Tibial nerve (tissue), 4 donors: ENCODE measurements around the gene IGF2BP3. TPM values are rescaled to one million over a fixed set of nuclear protein-coding genes. Genes with fewer than 3 reads are reported as not detected.

ENCODE experiments used
- DNase-seq, 2 donors: peaks; one replicate each; pipeline ENCODE4 v3.0.0-alpha.2; 2019; ENCODE audit warnings: low spot score in 2 of 2
- H3K27ac ChIP-seq, 4 donors: fragments of 200-600 bp; sonication (generic) in 3 of 4; one replicate each; pipeline ENCODE4 v1.5.1; 2017 to 2019; ENCODE audit warnings: mild to moderate bottlenecking in 1 of 4
- H3K27me3 ChIP-seq, 2 donors: fragments of 200-600 bp; sonication (generic) in 1 of 2; one replicate each; pipeline versions ENCODE4 v1.5.1 to v1.6.0; 2017 to 2019
- H3K36me3 ChIP-seq, 3 donors: fragments of 200-600 bp; sonication (generic); one replicate each; pipeline ENCODE4 v1.5.1; 2018 to 2019
- H3K4me1 ChIP-seq, 4 donors: fragments of 200-600 bp; sonication (generic) in 3 of 4; one replicate each; pipeline ENCODE4 v1.5.1; 2017 to 2019
- H3K4me3 ChIP-seq, 4 donors: fragments of 200-600 bp; sonication (generic) in 3 of 4; one replicate each; pipeline ENCODE4 v1.5.1; 2017 to 2019; ENCODE audit warnings: mild to moderate bottlenecking in 1 of 4, moderate library complexity in 1 of 4
- H3K9me3 ChIP-seq, 4 donors: fragments of 200-600 bp; sonication (generic) in 3 of 4; one replicate each; pipeline ENCODE4 v1.5.1; 2017 to 2019
- EP300 ChIP-seq, 2 donors: sonication (generic); formaldehyde crosslinking; IDR thresholded peaks; one replicate each; pipeline ENCODE4 v1.6.1; 2017; ENCODE audit warnings: antibody characterized with exemption in 2 of 2, mild to moderate bottlenecking in 1 of 2
- POLR2A ChIP-seq, 2 donors: fragments of 450-650 bp; IDR thresholded peaks; one replicate each; pipeline ENCODE4 v1.6.1; 2017; ENCODE audit warnings: antibody characterized with exemption in 2 of 2, mild to moderate bottlenecking in 2 of 2, moderate library complexity in 2 of 2
- WGBS, 2 donors: methylation state at CpG; one replicate each; pipeline ENCODE4 v1.1.5; 2018; 5-methylcytosine and 5-hydroxymethylcytosine counted together
- total RNA-seq, 4 donors: library from RNA; depleted of rRNA; stranded (reverse); fragments of >200 nt; gene quantifications; one replicate each; pipeline ENCODE4 v1.1.0, GENCODE V29; 2016
- TF ChIP-seq, protein P1 (sequence below), 5 experiments: fragments of 200-600 bp in 3 of 5; fragments of 450-650 bp in 2 of 5; sonication (generic) in 3 of 5; IDR thresholded peaks; one replicate each; pipeline ENCODE4 v1.5.1; 2016 to 2019; ENCODE audit warnings: antibody characterized with exemption in 5 of 5, mild to moderate bottlenecking in 3 of 5, moderate library complexity in 2 of 5

IGF2BP3 gene
- total RNA-seq, 4 donors from 2014 or later, result 0.21 to 0.90 (median 0.59) TPM; not detected in 1

DNA sequence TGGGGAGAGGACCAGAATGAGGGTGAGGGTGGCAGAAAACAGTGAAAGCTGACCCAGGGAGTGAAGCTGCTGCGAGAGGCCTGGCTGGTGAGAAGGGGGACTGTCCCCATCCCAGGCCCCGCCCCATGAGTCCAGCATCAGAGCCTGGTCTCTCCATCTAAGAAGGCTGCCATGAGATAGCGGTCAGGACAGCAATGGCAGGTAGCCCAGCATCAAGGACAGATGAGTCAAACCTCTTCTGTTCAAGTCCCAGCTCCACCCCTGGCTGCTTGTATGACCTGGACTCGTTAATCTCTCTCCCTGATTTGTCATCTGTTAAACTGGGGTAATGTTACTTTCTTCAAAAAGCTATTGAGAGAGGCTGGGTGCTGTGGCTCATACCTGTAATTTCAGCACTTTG is 201.5 kb downstream of the IGF2BP3 start:
- TF ChIP-seq POLR2A (IDR thresholded peaks at IDR 0.05) (no peak), EP300 (IDR thresholded peaks at IDR 0.05) (no peak)
- TF ChIP-seq, protein P1, sequence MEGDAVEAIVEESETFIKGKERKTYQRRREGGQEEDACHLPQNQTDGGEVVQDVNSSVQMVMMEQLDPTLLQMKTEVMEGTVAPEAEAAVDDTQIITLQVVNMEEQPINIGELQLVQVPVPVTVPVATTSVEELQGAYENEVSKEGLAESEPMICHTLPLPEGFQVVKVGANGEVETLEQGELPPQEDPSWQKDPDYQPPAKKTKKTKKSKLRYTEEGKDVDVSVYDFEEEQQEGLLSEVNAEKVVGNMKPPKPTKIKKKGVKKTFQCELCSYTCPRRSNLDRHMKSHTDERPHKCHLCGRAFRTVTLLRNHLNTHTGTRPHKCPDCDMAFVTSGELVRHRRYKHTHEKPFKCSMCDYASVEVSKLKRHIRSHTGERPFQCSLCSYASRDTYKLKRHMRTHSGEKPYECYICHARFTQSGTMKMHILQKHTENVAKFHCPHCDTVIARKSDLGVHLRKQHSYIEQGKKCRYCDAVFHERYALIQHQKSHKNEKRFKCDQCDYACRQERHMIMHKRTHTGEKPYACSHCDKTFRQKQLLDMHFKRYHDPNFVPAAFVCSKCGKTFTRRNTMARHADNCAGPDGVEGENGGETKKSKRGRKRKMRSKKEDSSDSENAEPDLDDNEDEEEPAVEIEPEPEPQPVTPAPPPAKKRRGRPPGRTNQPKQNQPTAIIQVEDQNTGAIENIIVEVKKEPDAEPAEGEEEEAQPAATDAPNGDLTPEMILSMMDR (IDR thresholded peaks at IDR 0.05), result no peak
- no peak overlapping the region for H3K27ac ChIP-seq
- H3K9me3 ChIP-seq, result no peaks in the 10 kb centered on the region
- H3K4me3 ChIP-seq, result no peak overlapping the region
- WGBS, 2 donors, result 88 to 93% methylated on average over 4 of the region's 4 CpGs
- H3K27me3 ChIP-seq, result no peaks in the 10 kb centered on the region
- peaks cover 0 to 53% (median 0%) of the 10 kb centered on the region in 3 donors for H3K36me3 ChIP-seq
- DNase-seq, result no peak
- H3K4me1 ChIP-seq, result no peaks in the 10 kb centered on the region

DNA sequence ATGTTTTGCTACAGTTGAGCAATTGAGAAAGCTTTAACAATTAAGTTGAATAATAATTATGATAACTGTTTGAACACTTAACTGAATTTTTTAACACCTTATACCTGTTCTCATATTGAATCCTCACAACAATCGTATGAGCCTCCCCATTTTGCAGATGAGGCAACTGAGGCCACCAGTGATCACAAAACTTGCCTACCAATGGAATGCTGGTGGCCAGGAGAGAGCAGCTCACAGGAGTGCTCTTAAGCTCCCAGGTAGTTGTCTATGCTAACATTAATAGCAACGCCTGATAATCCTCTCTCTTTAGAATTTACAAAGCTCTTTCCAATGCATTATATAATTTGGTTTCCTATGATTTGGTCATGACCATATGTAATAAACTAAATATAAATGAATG is 202.1 kb downstream of the IGF2BP3 start:
- DNase-seq, result no peak
- no peaks in the 10 kb centered on the region for H3K9me3 ChIP-seq
- H3K27ac ChIP-seq, result no peak overlapping the region
- H3K4me1 ChIP-seq, result no peaks in the 10 kb centered on the region
- H3K4me3 ChIP-seq, result no peak overlapping the region
- TF ChIP-seq, protein P1 (IDR thresholded peaks at IDR 0.05), result no peak
- no peak for TF ChIP-seq EP300 (IDR thresholded peaks at IDR 0.05)
- no peak for TF ChIP-seq POLR2A (IDR thresholded peaks at IDR 0.05)
- H3K36me3 ChIP-seq, result peaks cover 0 to 54% (median 0%) of the 10 kb centered on the region in 3 donors
- H3K27me3 ChIP-seq, result no peaks in the 10 kb centered on the region
- 93 to 97% methylated on average over 2 of the region's 2 CpGs for WGBS, 2 donors

DNA sequence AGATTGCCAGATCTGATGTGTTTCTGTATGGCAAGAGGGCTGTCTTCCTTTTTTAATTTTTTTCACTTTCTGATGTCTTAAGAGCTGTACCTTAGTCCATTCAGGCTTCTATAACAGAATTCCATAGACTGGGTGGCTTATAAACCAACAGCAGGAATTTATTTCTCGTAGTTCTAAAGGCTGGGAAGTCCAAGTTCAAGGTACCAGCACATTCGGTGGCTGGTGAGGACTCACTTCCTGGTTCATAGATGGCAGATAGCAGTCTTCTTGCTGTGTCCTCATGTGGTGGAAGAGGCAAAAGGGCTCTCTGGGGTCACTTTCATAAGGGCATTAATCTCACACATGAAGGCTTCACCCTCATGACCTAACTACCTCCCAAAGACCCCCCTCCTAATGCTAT is 202.9 kb downstream of the IGF2BP3 start:
- Histone ChIP-seq H3K27me3 (no peaks in the 10 kb centered on the region), H3K4me1 (no peaks in the 10 kb centered on the region), H3K36me3 (peaks cover 0 to 54% (median 0%) of the 10 kb centered on the region in 3 donors), H3K9me3 (no peaks in the 10 kb centered on the region), H3K27ac (no peak overlapping the region), H3K4me3 (no peak overlapping the region)
- WGBS, 2 donors, result 94 to 95% methylated on average over 2 of the region's 2 CpGs
- no peak for DNase-seq
- TF ChIP-seq, protein P1 (IDR thresholded peaks at IDR 0.05), result no peak
- TF ChIP-seq POLR2A (IDR thresholded peaks at IDR 0.05), result no peak
- no peak for TF ChIP-seq EP300 (IDR thresholded peaks at IDR 0.05)

DNA sequence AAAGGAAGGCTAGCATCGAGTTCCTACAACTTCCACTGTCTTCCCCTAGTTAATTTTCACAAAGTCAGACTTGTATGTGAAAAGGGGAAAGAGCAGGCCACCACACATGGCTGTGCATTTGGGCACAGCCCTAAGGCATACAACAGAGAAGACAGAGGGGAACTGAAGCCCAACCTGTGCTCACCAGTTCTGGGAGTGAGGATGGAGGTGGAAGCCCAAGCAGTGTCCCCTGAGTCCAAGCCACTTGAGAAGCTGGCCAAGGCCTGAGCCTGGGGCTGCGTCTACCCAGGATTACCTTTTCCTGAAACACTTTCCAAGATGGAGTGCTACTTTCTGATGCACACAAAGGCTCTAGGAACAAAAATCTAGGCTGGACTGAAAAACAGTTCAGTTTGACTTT is 203.4 kb downstream of the IGF2BP3 start:
- Histone ChIP-seq H3K27me3 (no peaks in the 10 kb centered on the region), H3K4me3 (no peak overlapping the region), H3K4me1 (no peaks in the 10 kb centered on the region), H3K36me3 (peaks cover 0 to 54% (median 0%) of the 10 kb centered on the region in 3 donors), H3K27ac (no peak overlapping the region), H3K9me3 (no peaks in the 10 kb centered on the region)
- 84 to 87% methylated on average over 2 of the region's 2 CpGs for WGBS, 2 donors
- DNase-seq, result no peak
- TF ChIP-seq EP300 (IDR thresholded peaks at IDR 0.05) (no peak), POLR2A (IDR thresholded peaks at IDR 0.05) (no peak)
- TF ChIP-seq, protein P1 (IDR thresholded peaks at IDR 0.05), result no peak

DNA sequence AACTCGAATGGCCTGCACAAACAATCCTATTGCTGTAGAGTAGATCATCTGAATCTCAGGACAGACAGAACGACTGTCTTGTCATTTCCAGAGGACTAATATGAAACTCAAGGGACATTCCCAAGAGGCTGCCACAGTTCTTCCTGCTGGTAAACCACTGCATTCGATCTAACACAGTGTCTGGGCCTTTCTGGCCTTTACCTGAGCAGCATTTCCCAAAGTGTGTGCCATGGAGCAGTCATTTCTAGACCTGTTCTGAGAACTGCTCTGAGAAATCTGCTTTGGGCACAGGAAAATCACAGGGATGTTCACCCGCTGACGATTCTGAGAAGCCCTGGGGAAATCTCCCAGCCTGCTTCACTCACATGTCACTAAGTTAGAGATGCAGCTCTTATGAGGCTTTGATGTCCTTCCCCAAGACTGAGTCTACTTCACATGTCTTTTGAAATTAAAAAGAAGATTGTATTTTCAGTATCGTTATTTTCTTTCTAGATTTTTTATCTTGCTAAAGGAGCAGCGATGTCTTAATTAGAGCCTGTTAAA is 205.3 kb downstream of the IGF2BP3 start:
- Histone ChIP-seq H3K9me3 (no peaks in the 10 kb centered on the region), H3K36me3 (peaks cover 0 to 51% (median 0%) of the 10 kb centered on the region in 3 donors), H3K27ac (no peak overlapping the region), H3K27me3 (no peaks in the 10 kb centered on the region), H3K4me3 (no peak overlapping the region), H3K4me1 (no peaks in the 10 kb centered on the region)
- no peak for TF ChIP-seq POLR2A (IDR thresholded peaks at IDR 0.05)
- TF ChIP-seq EP300 (IDR thresholded peaks at IDR 0.05), result no peak
- TF ChIP-seq, protein P1 (IDR thresholded peaks at IDR 0.05), result no peak
- WGBS, 2 donors, result 71 to 73% methylated on average over 7 of the region's 7 CpGs
- no peak for DNase-seq
